Measurements from ENCODE around the gene MIPOL1.

DNA sequence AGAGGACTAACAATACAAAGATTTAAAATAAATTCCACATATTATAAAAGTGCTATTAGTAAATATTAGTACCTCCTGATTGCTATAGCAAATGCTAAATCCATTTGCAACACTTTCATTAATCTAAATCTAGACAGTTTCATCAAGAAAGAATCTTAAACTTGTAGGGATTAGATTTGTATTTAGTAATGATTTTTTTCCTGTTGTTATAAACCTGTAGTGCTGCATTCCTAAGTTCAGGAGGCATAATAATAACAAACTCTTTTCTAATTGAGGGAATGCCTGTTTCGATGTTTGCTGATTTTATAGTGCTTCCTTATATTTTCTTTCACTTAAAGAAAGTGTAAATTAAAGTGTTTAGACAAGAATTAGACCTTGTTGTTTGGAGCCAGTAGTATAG, 231.2 kb downstream of the MIPOL1 start:
- TF ChIP-seq, protein P1, sequence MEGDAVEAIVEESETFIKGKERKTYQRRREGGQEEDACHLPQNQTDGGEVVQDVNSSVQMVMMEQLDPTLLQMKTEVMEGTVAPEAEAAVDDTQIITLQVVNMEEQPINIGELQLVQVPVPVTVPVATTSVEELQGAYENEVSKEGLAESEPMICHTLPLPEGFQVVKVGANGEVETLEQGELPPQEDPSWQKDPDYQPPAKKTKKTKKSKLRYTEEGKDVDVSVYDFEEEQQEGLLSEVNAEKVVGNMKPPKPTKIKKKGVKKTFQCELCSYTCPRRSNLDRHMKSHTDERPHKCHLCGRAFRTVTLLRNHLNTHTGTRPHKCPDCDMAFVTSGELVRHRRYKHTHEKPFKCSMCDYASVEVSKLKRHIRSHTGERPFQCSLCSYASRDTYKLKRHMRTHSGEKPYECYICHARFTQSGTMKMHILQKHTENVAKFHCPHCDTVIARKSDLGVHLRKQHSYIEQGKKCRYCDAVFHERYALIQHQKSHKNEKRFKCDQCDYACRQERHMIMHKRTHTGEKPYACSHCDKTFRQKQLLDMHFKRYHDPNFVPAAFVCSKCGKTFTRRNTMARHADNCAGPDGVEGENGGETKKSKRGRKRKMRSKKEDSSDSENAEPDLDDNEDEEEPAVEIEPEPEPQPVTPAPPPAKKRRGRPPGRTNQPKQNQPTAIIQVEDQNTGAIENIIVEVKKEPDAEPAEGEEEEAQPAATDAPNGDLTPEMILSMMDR (IDR thresholded peaks at IDR 0.05), result no peak
- TF ChIP-seq POLR2A (IDR thresholded peaks at IDR 0.05), result no peak
